OCI-LY7 (cell line): ENCODE results near the gene ADCY5.

Source experiments
- EZH2phosphoT487 ChIP-seq: fragments of 200-600 bp; sonication (generic); IDR thresholded peaks from 2 replicates; pipeline ENCODE4 v1.6.1; 2018; ENCODE audit warnings: low read depth, borderline replicate concordance, mild to moderate bottlenecking, mixed run types, antibody characterized with exemption, low read length, moderate library complexity, mixed read lengths
- TF ChIP-seq, protein P1 (sequence below): fragments of 200-600 bp; sonication (generic); conservative IDR thresholded peaks from 2 replicates; pipeline ENCODE4 v1.5.1; 2014; ENCODE audit warnings: mild to moderate bottlenecking, antibody characterized with exemption, low read length, moderate library complexity, mixed read lengths

DNA sequence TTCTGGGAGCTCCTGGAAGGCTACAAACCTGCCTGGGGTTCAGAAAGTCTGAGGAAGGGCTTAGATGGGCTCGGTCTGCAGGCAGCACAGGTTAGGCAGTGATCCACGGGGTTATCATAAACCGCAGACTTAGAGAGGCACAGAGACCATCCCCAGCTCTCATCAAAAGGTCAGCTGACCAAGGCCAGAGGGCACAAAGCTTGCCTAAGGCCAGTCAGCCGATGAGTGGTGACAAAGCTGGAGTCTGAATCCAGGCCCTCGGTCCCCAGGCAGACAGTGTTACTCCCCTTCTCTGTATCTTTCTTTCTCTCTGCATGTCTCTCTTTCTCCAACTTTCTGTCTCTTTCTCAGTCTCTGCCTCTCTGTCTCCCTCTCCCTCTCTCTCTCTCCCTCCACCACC lies 56.5 kb downstream of the ADCY5 start:
- TF ChIP-seq, protein P1, sequence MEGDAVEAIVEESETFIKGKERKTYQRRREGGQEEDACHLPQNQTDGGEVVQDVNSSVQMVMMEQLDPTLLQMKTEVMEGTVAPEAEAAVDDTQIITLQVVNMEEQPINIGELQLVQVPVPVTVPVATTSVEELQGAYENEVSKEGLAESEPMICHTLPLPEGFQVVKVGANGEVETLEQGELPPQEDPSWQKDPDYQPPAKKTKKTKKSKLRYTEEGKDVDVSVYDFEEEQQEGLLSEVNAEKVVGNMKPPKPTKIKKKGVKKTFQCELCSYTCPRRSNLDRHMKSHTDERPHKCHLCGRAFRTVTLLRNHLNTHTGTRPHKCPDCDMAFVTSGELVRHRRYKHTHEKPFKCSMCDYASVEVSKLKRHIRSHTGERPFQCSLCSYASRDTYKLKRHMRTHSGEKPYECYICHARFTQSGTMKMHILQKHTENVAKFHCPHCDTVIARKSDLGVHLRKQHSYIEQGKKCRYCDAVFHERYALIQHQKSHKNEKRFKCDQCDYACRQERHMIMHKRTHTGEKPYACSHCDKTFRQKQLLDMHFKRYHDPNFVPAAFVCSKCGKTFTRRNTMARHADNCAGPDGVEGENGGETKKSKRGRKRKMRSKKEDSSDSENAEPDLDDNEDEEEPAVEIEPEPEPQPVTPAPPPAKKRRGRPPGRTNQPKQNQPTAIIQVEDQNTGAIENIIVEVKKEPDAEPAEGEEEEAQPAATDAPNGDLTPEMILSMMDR = no peak
- no peak for TF ChIP-seq EZH2phosphoT487
